MM.1S (cell line): ENCODE data around the gene ELF5.

Source experiments
- EZH2 ChIP-seq: fragments of 300-600 bp; sonication (generic); optimal IDR thresholded peaks from 2 replicates; pipeline ENCODE3; 2017; ENCODE audit warnings: low read depth, mild to moderate bottlenecking, antibody characterized with exemption, low read length, mixed read lengths
- EZH2phosphoT487 ChIP-seq: fragments of 300-600 bp; sonication (generic); IDR thresholded peaks from 2 replicates; pipeline ENCODE4 v1.6.1; 2018; ENCODE audit warnings: antibody characterized with exemption, low read length
- TF ChIP-seq, protein P1 (sequence below): fragments of 300-600 bp; sonication (generic); IDR thresholded peaks from 2 replicates; pipeline ENCODE4 v1.5.1; 2016; ENCODE audit warnings: antibody characterized with exemption, low read length, mixed read lengths

DNA sequence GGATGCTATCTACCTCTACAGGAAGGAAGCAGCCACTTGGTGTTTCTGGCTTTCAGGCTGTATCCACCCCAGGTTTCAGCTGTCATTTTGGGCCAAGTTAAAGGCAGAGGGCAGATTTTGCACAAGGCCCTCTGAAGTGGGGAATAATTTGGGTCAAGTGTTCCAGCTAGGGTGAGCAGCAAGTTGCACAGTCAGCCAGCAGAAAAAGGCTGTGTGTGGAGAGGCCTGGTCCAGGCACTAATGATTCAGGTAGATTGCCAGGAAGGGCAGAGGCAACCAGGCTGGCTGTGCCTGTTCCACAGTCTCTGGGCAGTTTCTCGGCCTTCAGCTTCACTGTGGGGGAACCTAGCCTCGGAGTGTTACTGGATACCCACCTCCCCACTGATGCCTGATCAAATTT, 8.6 kb upstream of the ELF5 start:
- TF ChIP-seq, protein P1, sequence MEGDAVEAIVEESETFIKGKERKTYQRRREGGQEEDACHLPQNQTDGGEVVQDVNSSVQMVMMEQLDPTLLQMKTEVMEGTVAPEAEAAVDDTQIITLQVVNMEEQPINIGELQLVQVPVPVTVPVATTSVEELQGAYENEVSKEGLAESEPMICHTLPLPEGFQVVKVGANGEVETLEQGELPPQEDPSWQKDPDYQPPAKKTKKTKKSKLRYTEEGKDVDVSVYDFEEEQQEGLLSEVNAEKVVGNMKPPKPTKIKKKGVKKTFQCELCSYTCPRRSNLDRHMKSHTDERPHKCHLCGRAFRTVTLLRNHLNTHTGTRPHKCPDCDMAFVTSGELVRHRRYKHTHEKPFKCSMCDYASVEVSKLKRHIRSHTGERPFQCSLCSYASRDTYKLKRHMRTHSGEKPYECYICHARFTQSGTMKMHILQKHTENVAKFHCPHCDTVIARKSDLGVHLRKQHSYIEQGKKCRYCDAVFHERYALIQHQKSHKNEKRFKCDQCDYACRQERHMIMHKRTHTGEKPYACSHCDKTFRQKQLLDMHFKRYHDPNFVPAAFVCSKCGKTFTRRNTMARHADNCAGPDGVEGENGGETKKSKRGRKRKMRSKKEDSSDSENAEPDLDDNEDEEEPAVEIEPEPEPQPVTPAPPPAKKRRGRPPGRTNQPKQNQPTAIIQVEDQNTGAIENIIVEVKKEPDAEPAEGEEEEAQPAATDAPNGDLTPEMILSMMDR = no peak
- TF ChIP-seq EZH2 (no peak), EZH2phosphoT487 (no peak)
